Upper lobe of right lung (tissue), 1 donor: Measurements from ENCODE around the gene CACNA1B. TPM values are rescaled to one million over a fixed set of nuclear protein-coding genes. Genes with fewer than 3 reads are reported as not detected.

Source experiments
- ATAC-seq: fragments of 200-7000 bp; cut with Tn5 transposase; one replicate; pipeline ENCODE4 v1.9.1; 2020; ENCODE audit warnings: mild to moderate bottlenecking, moderate library complexity
- DNase-seq: peaks from one replicate; pipeline ENCODE4 v3.0.0-alpha.2; 2020
- H3K27ac ChIP-seq: fragments of 200-600 bp; one replicate; pipeline ENCODE4 v1.8.0; 2022
- H3K27me3 ChIP-seq: fragments of 200-600 bp; one replicate; pipeline ENCODE4 v1.8.0; 2022; ENCODE audit warnings: mild to moderate bottlenecking
- H3K36me3 ChIP-seq: fragments of 200-600 bp; one replicate; pipeline ENCODE4 v1.8.0; 2022
- H3K4me1 ChIP-seq: fragments of 200-600 bp; one replicate; pipeline ENCODE4 v1.8.0; 2022
- H3K4me3 ChIP-seq: fragments of 200-600 bp; one replicate; pipeline ENCODE4 v1.8.0; 2022; ENCODE audit warnings: mild to moderate bottlenecking
- H3K9me3 ChIP-seq: fragments of 200-600 bp; one replicate; pipeline ENCODE4 v1.8.0; 2022
- CTCF ChIP-seq: fragments of 200-600 bp; IDR thresholded peaks from one replicate; pipeline ENCODE4 v1.8.0; 2022; ENCODE audit warnings: antibody characterized with exemption
- intact Hi-C: fragments of 100-400 bp; cut with DNase I; formaldehyde crosslinking; loops from one replicate; pipeline ENCODE4 v1.11.0; 2022
- total RNA-seq: library from RNA; stranded (reverse); fragmentation: NEBNext Ultra II Directional; extraction: Animal tissue kit (Norgen Biotek cat#: 25700); gene quantifications from one replicate; pipeline ENCODE4 v1.2.1, GENCODE V29; 2021
- donor health status: DM: no; HTN: yes; CAD: no; lungs with severe emphysema.

CACNA1B gene
- total RNA-seq, 1 donor from 2014 or later, result 0.29 TPM

- Histone ChIP-seq H3K4me1 (no peaks in the 10 kb centered on the region), H3K27ac (no peak overlapping the region), H3K27me3 (peaks cover 5% of the 10 kb centered on the region), H3K9me3 (no peaks in the 10 kb centered on the region), H3K36me3 (no peaks in the 10 kb centered on the region), H3K4me3 (no peak overlapping the region)
- no peak for ATAC-seq
- peak; percentile 52 for DNase-seq
- TF ChIP-seq CTCF, result no peak
- intact Hi-C loops, result no loop called here
These were observed 171.7 kb downstream of the CACNA1B start for GRCh38 chr9:138049085-138049778.

- Histone ChIP-seq H3K4me3 (no peak overlapping the region), H3K27ac (no peak overlapping the region), H3K4me1 (no peaks in the 10 kb centered on the region), H3K36me3 (no peaks in the 10 kb centered on the region), H3K9me3 (no peaks in the 10 kb centered on the region), H3K27me3 (peaks cover 9% of the 10 kb centered on the region)
- TF ChIP-seq CTCF, result no peak
- ATAC-seq (no peak), DNase-seq (peak; percentile 57)
- intact Hi-C loops, result no loop called here
These were observed 172.3 kb downstream of the CACNA1B start for GRCh38 chr9:138049779-138050471.

GRCh38 chr9:138050472-138051330 lies 173.1 kb downstream of the CACNA1B start:
- Histone ChIP-seq H3K27ac (no peak overlapping the region), H3K4me1 (no peaks in the 10 kb centered on the region), H3K36me3 (no peaks in the 10 kb centered on the region), H3K27me3 (peaks cover 9% of the 10 kb centered on the region), H3K9me3 (no peaks in the 10 kb centered on the region), H3K4me3 (no peak overlapping the region)
- ATAC-seq, result no peak
- intact Hi-C loops, result no loop called here
- DNase-seq, result peak; percentile 44
- TF ChIP-seq CTCF, result no peak

- no peak for ATAC-seq
- TF ChIP-seq CTCF, result no peak
- intact Hi-C loops, result no loop called here
These were observed 174.2 kb downstream of the CACNA1B start for GRCh38 chr9:138051586-138052321.

GRCh38 chr9:138052322-138052615 lies 174.7 kb downstream of the CACNA1B start:
- DNase-seq, result peak; percentile 36

More at GRCh38 chr9:138051586-138052321, 174.2 kb downstream of the CACNA1B start:
- no peaks in the 10 kb centered on the region for H3K9me3 ChIP-seq
- peak; percentile 51 for DNase-seq
- no peak overlapping the region for H3K4me3 ChIP-seq
- H3K36me3 ChIP-seq, result no peaks in the 10 kb centered on the region
- H3K4me1 ChIP-seq, result no peaks in the 10 kb centered on the region
- peaks cover 9% of the 10 kb centered on the region for H3K27me3 ChIP-seq
- no peak overlapping the region for H3K27ac ChIP-seq

More at GRCh38 chr9:138052322-138052615, 174.7 kb downstream of the CACNA1B start:
- Histone ChIP-seq H3K27me3 (peaks cover 5% of the 10 kb centered on the region), H3K4me3 (no peak overlapping the region), H3K27ac (no peak overlapping the region), H3K36me3 (no peaks in the 10 kb centered on the region), H3K9me3 (no peaks in the 10 kb centered on the region), H3K4me1 (no peaks in the 10 kb centered on the region)
- TF ChIP-seq CTCF, result no peak
- intact Hi-C loops, result no loop called here
- no peak for ATAC-seq
